Keratinocyte (primary cell): ENCODE data around the gene ARHGAP9. TPM values are rescaled to one million over a fixed set of nuclear protein-coding genes. Genes with fewer than 3 reads are reported as not detected.
"Not testable (repeated sequence)": the region's sequence is repeated elsewhere in the genome, so short reads cannot be mapped to it uniquely, and the experiment has no call there.

ENCODE experiments used
- DNase-seq: peaks from one replicate; pipeline ENCODE4 v3.0.0-alpha.2; 2011; ENCODE audit warnings: low read depth, missing footprints, low spot score
- FAIRE-seq: peaks from 2 replicates; lab custom pipeline; 2011; peaks lifted over from hg19 to GRCh38; lab: Jason Lieb, UNC
- H2AFZ ChIP-seq: 2 replicates; pipeline ENCODE4 v1.6.0; 2012; ENCODE audit warnings: low read length, control low read depth, inconsistent platforms; ENCODE audit not compliant: control insufficient read depth
- H3K27ac ChIP-seq: 2 replicates; pipeline ENCODE4 v1.5.1; 2011; ENCODE audit warnings: low read length; ENCODE audit not compliant: control insufficient read depth, insufficient read depth
- H3K27me3 ChIP-seq: 3 replicates; pipeline ENCODE4 v1.6.0; 2011; ENCODE audit warnings: low read length; ENCODE audit not compliant: control insufficient read depth, insufficient read depth; ENCODE audit errors: extremely low read depth
- H3K36me3 ChIP-seq, 2 experiments: 2 replicates in 1 of 2; 3 replicates in 1 of 2; pipeline ENCODE4 v1.5.1; 2011; ENCODE audit warnings: low read length in 2 of 2, mild to moderate bottlenecking in 1 of 2; ENCODE audit not compliant: control insufficient read depth in 2 of 2, insufficient read depth in 2 of 2; ENCODE audit errors: extremely low read depth in 1 of 2
- H3K4me1 ChIP-seq: 3 replicates; pipeline ENCODE4 v1.5.1; 2011; ENCODE audit warnings: low read length; ENCODE audit not compliant: control insufficient read depth, insufficient read depth; ENCODE audit errors: extremely low read depth
- H3K4me2 ChIP-seq: 3 replicates; pipeline ENCODE4 v1.6.0; 2011; ENCODE audit warnings: low read depth, low read length; ENCODE audit not compliant: control insufficient read depth, insufficient read depth; ENCODE audit errors: extremely low read depth
- H3K4me3 ChIP-seq, 3 experiments: fragments of 200-600 bp in 1 of 3; sonication (generic) in 1 of 3; 2 replicates in 2 of 3; 3 replicates in 1 of 3; pipeline ENCODE4 v1.5.1; 2011 to 2016; ENCODE audit warnings: low read length in 3 of 3, mild to moderate bottlenecking in 3 of 3, control low read depth in 2 of 3, inconsistent platforms in 1 of 3, low read depth in 1 of 3, mixed read lengths in 1 of 3, mixed run types in 1 of 3, moderate library complexity in 1 of 3; ENCODE audit not compliant: control insufficient read depth in 2 of 3, insufficient read depth in 2 of 3; ENCODE audit errors: extremely low read depth in 1 of 3
- H3K79me2 ChIP-seq: 2 replicates; pipeline ENCODE4 v1.6.0; 2012; ENCODE audit warnings: low read length; ENCODE audit not compliant: control insufficient read depth, insufficient read depth
- H3K9ac ChIP-seq: 3 replicates; pipeline ENCODE4 v1.6.0; 2011; ENCODE audit warnings: low read length; ENCODE audit not compliant: control insufficient read depth, insufficient read depth; ENCODE audit errors: extremely low read depth
- H3K9me1 ChIP-seq: 3 replicates; pipeline ENCODE4 v1.6.0; 2011; ENCODE audit warnings: low read length; ENCODE audit not compliant: control insufficient read depth, insufficient read depth; ENCODE audit errors: extremely low read depth
- H3K9me3 ChIP-seq: 2 replicates; pipeline ENCODE4 v1.5.1; 2012; ENCODE audit warnings: low read depth, low read length; ENCODE audit not compliant: control insufficient read depth
- H4K20me1 ChIP-seq: 3 replicates; pipeline ENCODE4 v1.6.0; 2011; ENCODE audit warnings: low read length; ENCODE audit not compliant: control insufficient read depth, insufficient read depth; ENCODE audit errors: extremely low read depth
- EZH2 ChIP-seq: IDR thresholded peaks from one replicate; pipeline ENCODE4 v1.6.1; 2012; ENCODE audit warnings: inconsistent platforms, mild to moderate bottlenecking, low read length, moderate library complexity
- dilution Hi-C: fragments of 300-500 bp; cut with MboI; formaldehyde crosslinking; loops from one replicate; pipeline ENCODE4 v1.7.0; 2020; ENCODE audit warnings: low sequenced_read_pairs; ENCODE audit not compliant: extremely low pct_ligation_motif_present
- polyA plus RNA-seq, 5 experiments: library from polyadenylated mRNA; depleted of rRNA in 3 of 5; stranded (reverse) in 3 of 5; stranded (forward) in 1 of 5; unstranded in 1 of 5; fragments of >200 nt; gene quantifications; 1 replicate in 1 of 5; 2 replicates in 3 of 5; 3 replicates in 1 of 5; pipeline versions ENCODE4 v1.2.1 to v1.2.3, GENCODE V29; 2011 to 2012; ENCODE audit warnings: missing spikeins in 2 of 5, low read depth in 1 of 5, low replicate concordance in 1 of 5

Gene ARHGAP9
- polyA plus RNA-seq, 1 donor (not counting 4 experiments of a cell fraction or from before 2014, with no cell fraction given) = not detected

DNA sequence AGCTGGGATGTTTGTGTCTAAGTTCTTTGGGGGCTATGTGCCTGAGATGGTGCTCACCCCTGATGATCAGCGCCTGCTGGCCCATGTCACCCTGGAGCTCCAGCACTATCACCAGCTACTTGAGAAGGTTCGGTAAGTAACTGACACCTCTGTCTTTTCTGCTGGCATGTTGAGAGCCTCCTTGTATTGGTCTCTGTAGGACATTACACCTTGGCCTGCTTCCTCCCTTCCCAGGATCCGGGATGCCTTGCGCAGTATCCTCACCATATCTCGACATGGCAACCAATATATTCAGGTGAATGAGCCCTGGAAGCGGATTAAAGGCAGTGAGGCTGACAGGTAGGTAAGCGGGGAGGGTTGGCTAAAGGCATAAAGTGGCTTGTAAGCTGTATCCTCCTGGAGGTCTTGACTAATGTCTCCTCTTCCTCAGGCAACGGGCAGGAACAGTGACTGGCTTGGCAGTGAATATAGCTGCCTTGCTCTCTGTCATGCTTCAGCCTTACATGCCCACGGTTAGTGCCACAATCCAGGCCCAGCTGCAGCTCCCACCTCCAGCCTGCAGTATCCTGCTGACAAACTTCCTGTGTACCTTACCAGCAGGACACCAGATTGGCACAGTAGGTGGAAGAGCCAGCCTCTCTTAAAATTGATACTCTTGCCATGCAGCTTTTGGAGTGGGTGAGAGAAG is 35.2 kb upstream of the ARHGAP9 start:
- H3K9me3 ChIP-seq = no peaks in the 10 kb centered on the region
- peaks cover 23% of the 10 kb centered on the region for H4K20me1 ChIP-seq
- DNase-seq (no peak), FAIRE-seq (no peak)
- peaks cover 13% of the 10 kb centered on the region for H3K4me1 ChIP-seq
- no peak overlapping the region for H3K9ac ChIP-seq
- dilution Hi-C loops = no loop called here
- H3K9me1 ChIP-seq = no peaks in the 10 kb centered on the region
- peaks cover 18% of the 10 kb centered on the region for H3K79me2 ChIP-seq
- no peak overlapping the region for H2AFZ ChIP-seq
- H3K4me3 ChIP-seq = no peak overlapping the region
- no peak overlapping the region for H3K4me2 ChIP-seq
- no peaks in the 10 kb centered on the region for H3K27me3 ChIP-seq
- H3K27ac ChIP-seq = no peak overlapping the region
- peaks cover 43 to 66% of the 10 kb centered on the region in 2 experiments for H3K36me3 ChIP-seq
- TF ChIP-seq EZH2 = no peak

- not testable (repeated sequence) for FAIRE-seq, H3K9ac ChIP-seq
Observed at GRCh38 chr12:57514246-57514645, 34.6 kb upstream of the ARHGAP9 start.

DNA sequence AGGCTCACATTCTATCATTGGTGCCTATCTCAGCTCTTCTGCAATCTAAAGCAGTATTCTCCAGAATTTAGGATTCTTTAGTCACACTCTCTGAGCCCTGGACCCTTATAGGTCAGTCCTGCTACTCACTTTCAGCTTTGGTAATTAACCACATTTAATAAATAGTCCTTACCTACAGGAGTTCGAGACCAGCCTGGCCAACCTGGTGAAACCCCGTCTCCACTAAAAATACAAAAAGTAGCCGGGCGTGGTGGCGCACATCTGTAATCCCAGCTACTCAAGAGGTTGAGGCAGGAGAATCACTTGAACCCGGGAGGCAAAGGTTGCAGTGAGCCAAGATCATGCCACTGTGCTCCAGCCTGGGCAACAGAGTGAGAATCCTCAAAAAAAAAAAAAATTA is 34.0 kb upstream of the ARHGAP9 start:
- H3K27me3 ChIP-seq, H3K9me1 ChIP-seq, H3K9ac ChIP-seq, DNase-seq, dilution Hi-C loops, H3K9me3 ChIP-seq, H3K4me3 ChIP-seq, H3K79me2 ChIP-seq, H3K27ac ChIP-seq, FAIRE-seq, H2AFZ ChIP-seq, H3K4me2 ChIP-seq: not testable (repeated sequence)
- peaks cover 13% of the 10 kb centered on the region for H3K4me1 ChIP-seq
- H3K36me3 ChIP-seq = peaks cover 43 to 55% of the 10 kb centered on the region in 2 experiments
- peaks cover 13% of the 10 kb centered on the region for H4K20me1 ChIP-seq

More at GRCh38 chr12:57514246-57514645, 34.6 kb upstream of the ARHGAP9 start:
- Histone ChIP-seq H3K4me1 (peaks cover 17% of the 10 kb centered on the region), H3K79me2 (peaks cover 11% of the 10 kb centered on the region), H4K20me1 (peaks cover 18% of the 10 kb centered on the region), H3K36me3 (peaks cover 43 to 60% of the 10 kb centered on the region in 2 experiments)
- dilution Hi-C loops, H3K4me2 ChIP-seq, H3K27ac ChIP-seq, H3K9me3 ChIP-seq, DNase-seq, H3K9me1 ChIP-seq, H3K4me3 ChIP-seq, H2AFZ ChIP-seq, H3K27me3 ChIP-seq: not testable (repeated sequence)
